ENCODE measurements around the gene UTP20. TPM values are rescaled to one million over a fixed set of nuclear protein-coding genes. Genes with fewer than 3 reads are reported as not detected.
"Not testable (repeated sequence)": the region's sequence is repeated elsewhere in the genome, so short reads cannot be mapped to it uniquely, and the experiment has no call there.

Gene UTP20
- total and polyA plus RNA-seq, 4 donors: 1.9 to 19.7 (median 10.0) TPM

DNA sequence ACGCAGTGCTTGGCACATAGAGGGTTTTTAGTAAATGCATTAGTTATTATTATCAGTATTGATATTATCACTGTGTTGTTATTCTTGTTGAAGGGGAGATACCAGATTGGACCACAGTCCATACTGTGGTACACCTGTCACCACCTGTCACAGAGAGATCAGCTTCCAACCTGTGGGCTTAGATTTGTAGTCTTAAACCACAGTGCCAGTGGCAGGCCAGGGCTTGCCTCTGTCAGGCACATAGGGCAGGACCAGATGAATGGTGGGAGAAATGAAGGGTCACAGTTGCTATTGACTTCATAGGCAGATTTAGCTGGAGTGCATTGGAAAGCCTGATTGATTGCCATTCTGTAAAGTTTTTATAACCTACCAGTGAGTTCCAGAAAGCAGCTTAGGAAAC is 92.5 kb downstream of the UTP20 start:
- no peak for ATAC-seq (ENCODE audit: insufficient read depth, low FRiP score)
- TF ChIP-seq, protein P1, sequence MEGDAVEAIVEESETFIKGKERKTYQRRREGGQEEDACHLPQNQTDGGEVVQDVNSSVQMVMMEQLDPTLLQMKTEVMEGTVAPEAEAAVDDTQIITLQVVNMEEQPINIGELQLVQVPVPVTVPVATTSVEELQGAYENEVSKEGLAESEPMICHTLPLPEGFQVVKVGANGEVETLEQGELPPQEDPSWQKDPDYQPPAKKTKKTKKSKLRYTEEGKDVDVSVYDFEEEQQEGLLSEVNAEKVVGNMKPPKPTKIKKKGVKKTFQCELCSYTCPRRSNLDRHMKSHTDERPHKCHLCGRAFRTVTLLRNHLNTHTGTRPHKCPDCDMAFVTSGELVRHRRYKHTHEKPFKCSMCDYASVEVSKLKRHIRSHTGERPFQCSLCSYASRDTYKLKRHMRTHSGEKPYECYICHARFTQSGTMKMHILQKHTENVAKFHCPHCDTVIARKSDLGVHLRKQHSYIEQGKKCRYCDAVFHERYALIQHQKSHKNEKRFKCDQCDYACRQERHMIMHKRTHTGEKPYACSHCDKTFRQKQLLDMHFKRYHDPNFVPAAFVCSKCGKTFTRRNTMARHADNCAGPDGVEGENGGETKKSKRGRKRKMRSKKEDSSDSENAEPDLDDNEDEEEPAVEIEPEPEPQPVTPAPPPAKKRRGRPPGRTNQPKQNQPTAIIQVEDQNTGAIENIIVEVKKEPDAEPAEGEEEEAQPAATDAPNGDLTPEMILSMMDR (IDR thresholded peaks at IDR 0.05; ENCODE audit: control extremely low read depth, extremely low read depth): no peak
- 92 to 98% methylated on average over 1 of the region's 1 CpG for WGBS, 2 donors

GRCh38 chr12:101375573-101375972 is 95.7 kb downstream of the UTP20 start:
- no peak overlapping the region for H3K27ac ChIP-seq (ENCODE audit: low read depth in 1 of 2, low read length in 1 of 2)
- no peak overlapping the region for H3K4me3 ChIP-seq
- TF ChIP-seq, protein P1 (IDR thresholded peaks at IDR 0.05; ENCODE audit: control extremely low read depth, extremely low read depth): no peak
- DNase-seq: no peak
- H3K9me3 ChIP-seq (ENCODE audit: control insufficient read depth in 4 of 4, insufficient read depth in 3 of 4, low read length in 3 of 4): no peaks in the 10 kb centered on the region
- no peaks in the 10 kb centered on the region for H3K27me3 ChIP-seq (ENCODE audit: control insufficient read depth in 3 of 3, insufficient read depth in 3 of 3, low read length in 2 of 3)
- WGBS, 2 donors: 87 to 91% methylated on average over 5 of the region's 5 CpGs
- no peak for ATAC-seq (ENCODE audit: insufficient read depth, low FRiP score)
- H3K36me3 ChIP-seq (ENCODE audit: control insufficient read depth in 4 of 4, insufficient read depth in 4 of 4, low read length in 4 of 4): peaks cover 23 to 32% (median 29%) of the 10 kb centered on the region in 4 donors
- no peak overlapping the region for H3K9ac ChIP-seq (ENCODE audit: insufficient read depth in 1 of 2, low read length in 2 of 2)
- H3K4me1 ChIP-seq (ENCODE audit: control insufficient read depth in 5 of 5, insufficient read depth in 5 of 5, low read length in 5 of 5): no peaks in the 10 kb centered on the region

More for the DNA sequence above, 92.5 kb downstream of the UTP20 start:
- Histone ChIP-seq H3K36me3 (ENCODE audit: control insufficient read depth in 4 of 4, insufficient read depth in 4 of 4, low read length in 4 of 4) (peaks cover 28 to 44% (median 35%) of the 10 kb centered on the region in 4 donors), H3K9ac (ENCODE audit: insufficient read depth in 1 of 2, low read length in 2 of 2) (no peak overlapping the region), H3K9me3 (ENCODE audit: control insufficient read depth in 4 of 4, insufficient read depth in 3 of 4, low read length in 3 of 4) (no peaks in the 10 kb centered on the region), H3K4me3 (no peak overlapping the region), H3K4me1 (ENCODE audit: control insufficient read depth in 5 of 5, insufficient read depth in 5 of 5, low read length in 5 of 5) (no peaks in the 10 kb centered on the region), H3K27me3 (ENCODE audit: control insufficient read depth in 3 of 3, insufficient read depth in 3 of 3, low read length in 2 of 3) (no peaks in the 10 kb centered on the region), H3K27ac (ENCODE audit: low read depth in 1 of 2, low read length in 1 of 2) (no peak overlapping the region)
- no peak for DNase-seq

DNA sequence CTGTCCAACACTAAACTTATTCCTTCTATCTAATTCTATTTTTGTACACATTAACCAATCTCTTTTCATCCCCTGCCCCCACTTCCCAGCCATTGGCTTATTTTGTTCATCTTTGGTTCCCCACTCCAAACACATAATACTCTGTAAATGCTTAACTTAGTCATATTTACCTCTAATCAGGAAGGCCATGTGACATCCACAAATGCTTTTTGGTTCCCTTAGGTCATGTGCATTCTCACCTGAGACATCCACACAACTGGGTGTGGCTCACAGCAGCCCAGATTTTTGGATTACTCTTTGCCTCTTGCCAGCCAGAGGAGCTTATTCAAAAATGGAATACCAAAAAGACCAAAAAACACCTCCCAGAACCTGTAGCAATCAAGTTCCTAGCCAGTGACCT is 99.2 kb downstream of the UTP20 start:
- TF ChIP-seq, protein P1 (IDR thresholded peaks at IDR 0.05; ENCODE audit: control extremely low read depth, extremely low read depth): no peak
- peaks cover 16 to 31% (median 22%) of the 10 kb centered on the region in 4 donors for H3K36me3 ChIP-seq (ENCODE audit: control insufficient read depth in 4 of 4, insufficient read depth in 4 of 4, low read length in 4 of 4)

DNA sequence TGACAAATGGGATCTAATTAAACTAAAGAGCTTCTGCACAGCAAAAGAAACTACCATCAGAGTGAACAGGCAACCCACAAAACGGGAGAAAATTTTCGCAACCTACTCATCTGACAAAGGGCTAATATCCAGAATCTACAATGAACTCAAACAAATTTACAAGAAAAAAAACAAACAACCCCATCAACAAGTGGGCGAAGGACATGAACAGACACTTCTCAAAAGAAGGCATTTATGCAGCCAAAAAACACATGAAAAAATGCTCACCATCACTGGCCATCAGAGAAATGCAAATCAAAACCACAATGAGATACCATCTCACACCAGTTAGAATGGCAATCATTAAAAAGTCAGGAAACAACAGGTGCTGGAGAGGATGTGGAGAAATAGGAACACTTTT is 111.3 kb downstream of the UTP20 start:
- H3K36me3 ChIP-seq (ENCODE audit: control insufficient read depth in 4 of 4, insufficient read depth in 4 of 4, low read length in 4 of 4): peaks cover 11 to 36% (median 25%) of the 10 kb centered on the region in 4 donors
- 65 to 75% methylated on average over 2 to 3 of the region's 3 CpGs for WGBS, 2 donors
- DNase-seq; H3K27ac ChIP-seq (ENCODE audit: low read depth in 1 of 2, low read length in 1 of 2); H3K27me3 ChIP-seq (ENCODE audit: control insufficient read depth in 3 of 3, insufficient read depth in 3 of 3, low read length in 2 of 3); H3K4me3 ChIP-seq; ATAC-seq (ENCODE audit: insufficient read depth, low FRiP score); H3K4me1 ChIP-seq (ENCODE audit: control insufficient read depth in 5 of 5, insufficient read depth in 5 of 5, low read length in 5 of 5); H3K9me3 ChIP-seq (ENCODE audit: control insufficient read depth in 4 of 4, insufficient read depth in 3 of 4, low read length in 3 of 4); H3K9ac ChIP-seq (ENCODE audit: insufficient read depth in 1 of 2, low read length in 2 of 2): not testable (repeated sequence)

More for the DNA sequence above, 99.2 kb downstream of the UTP20 start:
- H3K27me3 ChIP-seq (ENCODE audit: control insufficient read depth in 3 of 3, insufficient read depth in 3 of 3, low read length in 2 of 3): no peaks in the 10 kb centered on the region
- H3K9ac ChIP-seq (ENCODE audit: insufficient read depth in 1 of 2, low read length in 2 of 2): no peak overlapping the region
- H3K9me3 ChIP-seq (ENCODE audit: control insufficient read depth in 4 of 4, insufficient read depth in 3 of 4, low read length in 3 of 4): no peaks in the 10 kb centered on the region
- H3K4me1 ChIP-seq (ENCODE audit: control insufficient read depth in 5 of 5, insufficient read depth in 5 of 5, low read length in 5 of 5): no peaks in the 10 kb centered on the region
- no peak for ATAC-seq (ENCODE audit: insufficient read depth, low FRiP score)
- H3K4me3 ChIP-seq: no peak overlapping the region
- H3K27ac ChIP-seq (ENCODE audit: low read depth in 1 of 2, low read length in 1 of 2): no peak overlapping the region
- no peak for DNase-seq
